GM23338 (cell line): ENCODE data around the gene CD300LB. TPM values are rescaled to one million over a fixed set of nuclear protein-coding genes. Genes with fewer than 3 reads are reported as not detected.

Source experiments
- ATAC-seq: fragments of 200-7000 bp; cut with Tn5 transposase; 3 replicates; pipeline ENCODE4 v1.9.1; 2020
- DNase-seq: peaks from one replicate; pipeline ENCODE4 v3.0.0-alpha.2; 2015; ENCODE audit warnings: low spot score
- H2AFZ ChIP-seq: fragments of 200-600 bp; sonication (generic); 2 replicates; pipeline ENCODE4 v1.8.0; 2016; ENCODE audit warnings: antibody characterized with exemption, mild to moderate bottlenecking, moderate library complexity
- H3F3A ChIP-seq: fragments of 200-600 bp; sonication (generic); replicated peaks from 2 replicates; pipeline ENCODE4 v1.8.0; 2017; ENCODE audit warnings: antibody characterized with exemption, mixed run types, low read depth
- H3K27ac ChIP-seq: fragments of 200-600 bp; sonication (generic); 2 replicates; pipeline ENCODE4 v1.6.1; 2016; ENCODE audit warnings: low read depth
- H3K27me3 ChIP-seq: fragments of 200-600 bp; sonication (generic); 2 replicates; pipeline ENCODE4 v1.8.0; 2016; ENCODE audit warnings: mild to moderate bottlenecking, mixed run types, moderate library complexity; ENCODE audit not compliant: insufficient read depth
- H3K36me3 ChIP-seq: fragments of 200-600 bp; sonication (generic); 2 replicates; pipeline ENCODE4 v1.8.0; 2016; ENCODE audit warnings: mild to moderate bottlenecking; ENCODE audit not compliant: insufficient read depth
- H3K4me1 ChIP-seq: fragments of 200-600 bp; sonication (generic); 2 replicates; pipeline ENCODE4 v1.8.0; 2016; ENCODE audit warnings: mild to moderate bottlenecking, moderate library complexity; ENCODE audit not compliant: insufficient read depth
- H3K4me2 ChIP-seq: fragments of 200-600 bp; sonication (generic); 2 replicates; pipeline ENCODE4 v1.7.1; 2017; ENCODE audit warnings: mixed run types
- H3K4me3 ChIP-seq: fragments of 200-600 bp; sonication (generic); 2 replicates; pipeline ENCODE4 v1.6.1; 2016; ENCODE audit warnings: mixed run types
- H3K79me2 ChIP-seq: fragments of 200-600 bp; sonication (generic); replicated peaks from 2 replicates; pipeline ENCODE4 v1.8.0; 2017; ENCODE audit warnings: mild to moderate bottlenecking; ENCODE audit not compliant: insufficient read depth
- H3K9me2 ChIP-seq: fragments of 200-600 bp; sonication (generic); 2 replicates; pipeline ENCODE4 v1.8.0; 2017; ENCODE audit not compliant: insufficient read depth
- H4K20me1 ChIP-seq: fragments of 200-600 bp; sonication (generic); replicated peaks from 2 replicates; pipeline ENCODE4 v1.8.0; 2017; ENCODE audit warnings: mild to moderate bottlenecking; ENCODE audit not compliant: insufficient read depth
- H3K27ac Mint-ChIP-seq: 2 replicates; pipeline ENCODE4 v1.8.0; 2020; ENCODE audit warnings: inconsistent platforms, mild to moderate bottlenecking, moderate library complexity, mixed read lengths
- H3K27me3 Mint-ChIP-seq: 3 replicates; pipeline ENCODE4 v1.8.0; 2022; ENCODE audit warnings: low read depth, mild to moderate bottlenecking, moderate library complexity, mixed read lengths, inconsistent platforms; ENCODE audit not compliant: insufficient read depth, poor library complexity
- H3K36me3 Mint-ChIP-seq: 3 replicates; pipeline ENCODE4 v1.8.0; 2021; ENCODE audit warnings: low read depth, mild to moderate bottlenecking, inconsistent platforms, moderate library complexity, mixed read lengths
- H3K4me1 Mint-ChIP-seq: 3 replicates; pipeline ENCODE4 v1.8.0; 2020; ENCODE audit warnings: mild to moderate bottlenecking, inconsistent platforms, mixed read lengths
- H3K4me3 Mint-ChIP-seq: 3 replicates; pipeline ENCODE4 v1.8.0; 2021; ENCODE audit warnings: moderate library complexity, mild to moderate bottlenecking, inconsistent platforms, mixed read lengths
- H3K9me3 Mint-ChIP-seq: 3 replicates; pipeline ENCODE4 v1.8.0; 2020; ENCODE audit warnings: moderate library complexity, mild to moderate bottlenecking, inconsistent platforms, mixed read lengths
- CREB1 ChIP-seq: fragments of 250-450 bp; sonication (Bioruptor Pico); IDR thresholded peaks from 2 replicates; pipeline ENCODE4 v1.5.0; 2020; ENCODE audit warnings: low read depth, mild to moderate bottlenecking, moderate library complexity
- CTCF ChIP-seq, 2 experiments: fragments of 200-600 bp in 1 of 2; sonication (generic) in 1 of 2; conservative IDR thresholded peaks; 2 replicates each; pipeline versions ENCODE4 v1.5.1 to v1.6.1; 2016 to 2017; ENCODE audit warnings: antibody characterized with exemption in 2 of 2, low read depth in 2 of 2, mild to moderate bottlenecking in 2 of 2, moderate library complexity in 1 of 2
- EZH2 ChIP-seq: fragments of 200-600 bp; sonication (generic); IDR thresholded peaks from one replicate; pipeline ENCODE4 v1.8.0; 2017; ENCODE audit warnings: antibody characterized with exemption, mild to moderate bottlenecking, low read depth; ENCODE audit not compliant: unreplicated experiment
- JUNB ChIP-seq: IDR thresholded peaks from one replicate; pipeline ENCODE4 v1.6.1; 2016; ENCODE audit warnings: antibody characterized with exemption; ENCODE audit not compliant: unreplicated experiment
- NANOG ChIP-seq: IDR thresholded peaks from 2 replicates; pipeline ENCODE4 v1.6.1; 2016; ENCODE audit warnings: antibody characterized with exemption, borderline replicate concordance
- POLR2AphosphoS5 ChIP-seq: IDR thresholded peaks from 2 replicates; pipeline ENCODE4 v1.6.1; 2016; ENCODE audit warnings: antibody characterized with exemption, low read depth
- REST ChIP-seq: IDR thresholded peaks from one replicate; pipeline ENCODE4 v1.6.1; 2018; ENCODE audit warnings: antibody characterized with exemption; ENCODE audit not compliant: unreplicated experiment
- STAT1 ChIP-seq: IDR thresholded peaks from one replicate; pipeline ENCODE4 v1.6.1; 2016; ENCODE audit warnings: antibody characterized with exemption; ENCODE audit not compliant: unreplicated experiment
- ZNF462 ChIP-seq: fragments of 250-450 bp; sonication (Bioruptor Pico); IDR thresholded peaks from 2 replicates; pipeline ENCODE4 v1.5.0; 2020; ENCODE audit warnings: mild to moderate bottlenecking, moderate library complexity
- polyA plus RNA-seq: library from polyadenylated mRNA; unstranded; fragments of >200 nt; fragmentation: Nextera tagmentation; extraction: Ambion mirVana; gene quantifications from 2 replicates; pipeline ENCODE4 v1.2.1, GENCODE V29; 2016
- total RNA-seq: library from RNA; depleted of rRNA; stranded (reverse); fragments of >200 nt; shearing (Covaris generic); gene quantifications from 2 replicates; pipeline ENCODE4 v1.2.3, GENCODE V29; 2014

The CD300LB gene
- total and polyA plus RNA-seq, 2 experiments from 2014 or later, result not detected

- H3K27me3 Mint-ChIP-seq, result peaks cover 4% of the 10 kb centered on the region
- TF ChIP-seq POLR2AphosphoS5 (no peak), JUNB (no peak), NANOG (no peak), REST (no peak), CTCF (conservative IDR thresholded peaks at IDR 0.05; ENCODE audit: low read depth in 2 of 2) (no peak), EZH2 (no peak), STAT1 (no peak), CREB1 (CRISPR knock-in tag) (no peak), ZNF462 (CRISPR knock-in tag) (no peak)
- H3K9me2 ChIP-seq, result no peaks in the 10 kb centered on the region
- no peak overlapping the region for H3K27ac Mint-ChIP-seq
- H3K4me1 Mint-ChIP-seq, result no peaks in the 10 kb centered on the region
- H3K4me1 ChIP-seq, result no peaks in the 10 kb centered on the region
- H3K4me2 ChIP-seq, result no peak overlapping the region
- no peak for DNase-seq
- no peaks in the 10 kb centered on the region for H4K20me1 ChIP-seq
- no peaks in the 10 kb centered on the region for H3K36me3 Mint-ChIP-seq
- H3K9me3 Mint-ChIP-seq, result peaks cover 40% of the 10 kb centered on the region
- no peaks in the 10 kb centered on the region for H3K36me3 ChIP-seq
- no peak for ATAC-seq
- H2AFZ ChIP-seq, result no peak overlapping the region
- no peak overlapping the region for H3K27ac ChIP-seq
- no peaks in the 10 kb centered on the region for H3K79me2 ChIP-seq
- H3K4me3 Mint-ChIP-seq, result no peak overlapping the region
- H3K4me3 ChIP-seq, result no peak overlapping the region
- no peaks in the 10 kb centered on the region for H3K27me3 ChIP-seq
- H3F3A ChIP-seq, result no peaks in the 10 kb centered on the region
These were observed 8.7 kb downstream of the CD300LB start for GRCh38 chr17:74522381-74523105.
